Muscle of arm (tissue), 12 donors: Measurements from ENCODE around the gene MRPL4. TPM values are rescaled to one million over a fixed set of nuclear protein-coding genes. Genes with fewer than 3 reads are reported as not detected.

Source experiments
- DNase-seq: peaks from one replicate; pipeline ENCODE4 v3.0.0-alpha.2; 2013
- polyA plus RNA-seq, 12 donors: library from polyadenylated mRNA; unstranded; fragments of 120-200 nt; gene quantifications; one replicate each; pipeline ENCODE4 v1.2.1, GENCODE V29; 2013; ENCODE audit not compliant: insufficient read length in 12 of 12

Gene MRPL4
- polyA plus RNA-seq, 12 donors = 19.6 to 40.3 (median 26.0) TPM; not detected in 1

DNA sequence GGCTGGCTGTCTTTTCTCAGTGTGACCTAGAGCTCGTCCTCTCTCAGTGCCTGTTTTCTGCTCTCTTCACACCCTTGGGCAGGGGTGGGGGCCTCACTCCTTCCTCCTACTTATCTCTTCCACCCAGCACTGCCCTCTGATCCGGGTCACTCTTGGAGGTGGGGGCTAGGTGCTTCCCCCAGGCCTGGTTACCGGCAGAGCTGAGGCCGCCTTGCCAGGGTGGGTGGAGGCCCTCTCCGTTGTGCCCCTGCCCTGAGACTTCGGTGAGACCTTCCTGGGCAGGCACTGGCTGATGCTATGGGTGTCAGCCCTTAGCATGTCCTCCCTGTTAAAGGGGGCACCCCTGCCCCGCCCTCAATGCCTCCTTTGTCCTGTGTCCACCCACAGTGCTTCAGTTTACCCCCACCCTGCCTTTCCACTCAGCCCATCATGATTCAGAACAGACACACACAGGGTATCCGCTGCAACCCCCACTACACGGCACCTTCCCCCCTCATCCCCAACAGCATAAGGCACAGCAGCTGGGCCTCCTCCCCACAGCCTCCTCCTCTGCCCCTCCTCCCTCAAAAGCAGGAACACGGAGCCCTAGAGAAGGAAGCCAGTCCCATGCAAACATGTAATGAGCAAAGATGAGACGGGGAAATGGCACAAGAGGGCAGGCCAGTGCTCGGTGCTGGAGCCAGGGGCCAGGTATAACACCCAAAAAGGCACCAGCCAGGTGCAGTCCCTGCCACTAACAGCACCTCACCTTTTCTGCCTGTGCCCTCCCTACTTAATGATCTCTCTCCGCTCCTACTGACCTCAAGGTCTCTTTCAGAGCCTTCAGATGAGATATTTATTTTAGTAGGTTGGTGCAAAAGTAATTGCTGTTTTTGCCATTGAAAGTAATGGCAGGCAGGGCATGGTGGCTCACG is 47.8 kb downstream of the MRPL4 start:
- no peak for DNase-seq

DNA sequence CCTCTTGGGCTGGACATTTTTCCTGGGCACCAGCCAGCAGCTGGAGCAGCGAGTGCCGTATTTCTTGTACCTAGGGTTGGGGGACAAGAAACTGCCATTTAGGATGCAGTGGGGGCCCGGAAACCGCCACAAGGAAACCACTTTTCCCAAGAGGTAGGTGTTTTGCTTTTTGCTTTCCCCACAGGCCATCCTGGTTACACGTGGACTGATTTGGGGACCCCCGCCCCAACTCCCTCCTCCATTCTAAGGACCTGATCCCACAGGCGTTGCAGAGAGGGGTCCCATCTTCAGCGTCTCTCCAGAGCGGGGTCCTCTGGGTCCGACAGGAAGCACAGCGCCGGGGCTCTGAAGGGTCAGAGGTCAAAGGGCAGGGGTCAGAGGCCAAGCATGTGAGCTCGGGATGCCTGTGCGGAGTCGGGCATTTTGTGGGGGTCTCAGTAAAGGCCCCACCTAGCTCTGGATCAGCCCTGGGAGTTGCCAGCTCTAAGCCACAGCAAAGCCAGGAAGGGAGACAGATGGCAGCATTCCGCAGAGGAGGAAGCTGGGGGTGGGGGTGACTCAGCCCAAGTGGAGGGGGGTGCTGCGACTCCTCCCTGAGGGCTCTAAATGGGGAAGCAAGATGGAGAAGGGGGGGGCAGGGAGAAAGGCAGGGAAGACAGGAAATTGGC is 53.3 kb downstream of the MRPL4 start:
- no peak for DNase-seq

- no peak for DNase-seq
These were observed 54.3 kb downstream of the MRPL4 start for GRCh38 chr19:10306327-10306726.

DNA sequence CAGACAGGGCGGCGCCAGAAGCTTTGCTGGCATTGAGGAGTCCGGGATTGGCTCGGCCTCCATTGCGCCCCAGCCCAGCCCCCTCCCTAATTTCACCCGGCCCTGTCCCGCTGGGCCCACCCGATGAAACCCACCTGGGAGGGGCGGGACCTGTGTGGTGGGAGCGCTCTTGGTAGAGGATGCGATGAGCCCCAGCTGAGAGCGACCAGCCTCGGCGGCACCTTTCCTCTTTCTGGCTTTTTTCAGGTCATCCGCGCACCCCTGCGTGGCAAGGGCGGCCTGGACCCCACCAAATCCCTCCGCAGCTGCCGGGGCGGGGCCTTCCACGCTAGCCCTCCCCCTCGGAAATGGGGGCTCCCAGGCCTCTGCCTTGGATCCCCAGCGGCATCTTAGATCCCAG is 57.4 kb downstream of the MRPL4 start, which contains the start of gene ZGLP1:
Gene ZGLP1 (minus strand): TSS at position 393 of the 400 bp plus-strand sequence.
- no peak for DNase-seq

Other genes starting within 250 kb of the MRPL4 start
- 10 to 100 TPM in 11 of 12 donors, not detected in 1; 47.3 to 81.6 (median 70.5) TPM for gene COL5A3, start 241.7 kb upstream of the MRPL4 start, polyA plus RNA-seq
- under 1 TPM in 1 of 12 donors, not detected in 11; 0.21 TPM for gene RDH8, start 238.7 kb upstream of the MRPL4 start, polyA plus RNA-seq
- gene SHFL, start 165.9 kb upstream of the MRPL4 start, polyA plus RNA-seq = 10 to 100 TPM in 4 of 12 donors, 1 to 10 TPM in 7, not detected in 1; 6.8 to 23.1 (median 9.8) TPM
- gene ANGPTL6, start 149.5 kb upstream of the MRPL4 start, polyA plus RNA-seq = 10 to 100 TPM in 1 of 12 donors, 1 to 10 TPM in 9, not detected in 2; 1.6 to 13.2 (median 5.4) TPM
- 10 to 100 TPM in 11 of 12 donors, not detected in 1; 19.8 to 35.1 (median 23.4) TPM for gene PPAN, start 145.9 kb upstream of the MRPL4 start, polyA plus RNA-seq
- 10 to 100 TPM in 3 of 12 donors, 1 to 10 TPM in 8, not detected in 1; 6.8 to 12.5 (median 8.7) TPM for gene P2RY11, start 140.5 kb upstream of the MRPL4 start, polyA plus RNA-seq
- 100 to 1,000 TPM in 11 of 12 donors, not detected in 1; 111 to 280 (median 223) TPM for gene EIF3G, start 132.3 kb upstream of the MRPL4 start, polyA plus RNA-seq
- 100 to 1,000 TPM in 2 of 12 donors, 10 to 100 TPM in 9, not detected in 1; 47.3 to 145 (median 82.2) TPM for gene DNMT1, start 57.3 kb upstream of the MRPL4 start, polyA plus RNA-seq
- 10 to 100 TPM in 8 of 12 donors, 1 to 10 TPM in 3, not detected in 1; 9.1 to 18.1 (median 11.8) TPM for gene S1PR2, start 20.9 kb upstream of the MRPL4 start, polyA plus RNA-seq
- 10 to 100 TPM in 2 of 12 donors, 1 to 10 TPM in 9, not detected in 1; 5.8 to 20.7 (median 7.8) TPM for gene ICAM1, start 18.9 kb downstream of the MRPL4 start, polyA plus RNA-seq
- 1 to 10 TPM in 1 of 12 donors, under 1 TPM in 9, not detected in 2; 0.22 to 1.9 (median 0.44) TPM for gene ICAM4, start 34.7 kb downstream of the MRPL4 start, polyA plus RNA-seq
- gene ICAM5, start 37.7 kb downstream of the MRPL4 start, polyA plus RNA-seq = 1 to 10 TPM in 1 of 12 donors, under 1 TPM in 4, not detected in 7; 0.05 to 1.1 (median 0.13) TPM
- 1 to 10 TPM in 10 of 12 donors, not detected in 2; 1.9 to 4.8 (median 3.5) TPM for gene ZGLP1, start 57.6 kb downstream of the MRPL4 start, polyA plus RNA-seq
- gene FDX2, start 63.8 kb downstream of the MRPL4 start, polyA plus RNA-seq = 10 to 100 TPM in 11 of 12 donors, not detected in 1; 10.9 to 34.1 (median 13.6) TPM
- 10 to 100 TPM in 9 of 12 donors, 1 to 10 TPM in 2, not detected in 1; 9.3 to 27.7 (median 12.1) TPM for gene RAVER1, start 81.3 kb downstream of the MRPL4 start, polyA plus RNA-seq
- gene ICAM3, start 87.4 kb downstream of the MRPL4 start, polyA plus RNA-seq = 10 to 100 TPM in 1 of 12 donors, 1 to 10 TPM in 9, not detected in 2; 4.6 to 10.4 (median 5.3) TPM
- 100 to 1,000 TPM in 1 of 12 donors, 10 to 100 TPM in 10, not detected in 1; 52.4 to 126 (median 61.0) TPM for gene TYK2, start 128.4 kb downstream of the MRPL4 start, polyA plus RNA-seq
- gene CDC37, start 151.3 kb downstream of the MRPL4 start, polyA plus RNA-seq = 100 to 1,000 TPM in 11 of 12 donors, not detected in 1; 109 to 202 (median 123) TPM
- gene PDE4A, start 168.3 kb downstream of the MRPL4 start, polyA plus RNA-seq = 1 to 10 TPM in 11 of 12 donors, not detected in 1; 2.4 to 5.2 (median 3.2) TPM